Activated naive CD4-positive, alpha-beta T cell treated with anti-CD3 and anti-CD28 coated beads, Interleukin-2, amount 10 ng/mL, durations not matched to agents 7 days and 5 days (primary cell): ENCODE results near the gene LPP.
A peak's percentile ranks its signal among the peaks of the same experiment; 100 is the strongest.

Experiments used
- CTCF ChIA-PET: fragments of 350-600 bp; sonication (Branson Sonifier 250); formaldehyde crosslinking; loops from one replicate; lab custom pipeline; 2021; ENCODE audit warnings: antibody characterized with exemption; lab: Charles Lee
- DNase-seq: peaks from one replicate; pipeline ENCODE4 v3.0.0-alpha.2; 2020
- H3K27ac Mint-ChIP-seq: one replicate; pipeline ENCODE4 v1.8.0; 2021; ENCODE audit warnings: mild to moderate bottlenecking, moderate library complexity, mixed read lengths
- H3K27me3 Mint-ChIP-seq: one replicate; pipeline ENCODE4 v1.8.0; 2021; ENCODE audit warnings: mild to moderate bottlenecking, mixed read lengths
- H3K36me3 Mint-ChIP-seq: one replicate; pipeline ENCODE4 v1.8.0; 2021; ENCODE audit warnings: mixed read lengths
- H3K4me1 Mint-ChIP-seq: one replicate; pipeline ENCODE4 v1.8.0; 2021; ENCODE audit warnings: mixed read lengths
- H3K4me3 Mint-ChIP-seq: one replicate; pipeline ENCODE4 v1.8.0; 2021; ENCODE audit warnings: mild to moderate bottlenecking, moderate library complexity, mixed read lengths
- H3K9me3 Mint-ChIP-seq: one replicate; pipeline ENCODE4 v1.8.0; 2021; ENCODE audit warnings: mixed read lengths

Gene LPP

GRCh38 chr3:188343894-188344293 lies 189.9 kb downstream of the LPP start:
- Mint-ChIP-seq H3K27me3 (no peaks in the 10 kb centered on the region), H3K4me1 (peaks cover 20% of the 10 kb centered on the region), H3K4me3 (no peak overlapping the region), H3K36me3 (peaks cover 13% of the 10 kb centered on the region), H3K27ac (no peak overlapping the region), H3K9me3 (no peaks in the 10 kb centered on the region)
- CTCF ChIA-PET, result no interaction called here
- no peak for DNase-seq

GRCh38 chr3:188345223-188345622 lies 191.3 kb downstream of the LPP start:
- no peak for DNase-seq

GRCh38 chr3:188348435-188349244 lies 194.7 kb downstream of the LPP start:
- no peaks in the 10 kb centered on the region for H3K27me3 Mint-ChIP-seq
- H3K4me3 Mint-ChIP-seq, result no peak overlapping the region
- CTCF ChIA-PET, result interaction anchor here (1.1 kb wide), 1 partner anchor 11 kb away, joined by 3 read pairs; no protein-coding TSS in a partner anchor
- no peak overlapping the region for H3K27ac Mint-ChIP-seq
- H3K4me1 Mint-ChIP-seq, result no peaks in the 10 kb centered on the region
- H3K36me3 Mint-ChIP-seq, result peaks cover 5% of the 10 kb centered on the region
- no peaks in the 10 kb centered on the region for H3K9me3 Mint-ChIP-seq
- no peak for DNase-seq

More at GRCh38 chr3:188345223-188345622, 191.3 kb downstream of the LPP start:
- Mint-ChIP-seq H3K36me3 (peaks cover 13% of the 10 kb centered on the region), H3K27ac (no peak overlapping the region), H3K4me1 (peaks cover 7% of the 10 kb centered on the region), H3K4me3 (no peak overlapping the region), H3K9me3 (no peaks in the 10 kb centered on the region), H3K27me3 (no peaks in the 10 kb centered on the region)
- CTCF ChIA-PET, result no interaction called here

GRCh38 chr3:188349351-188349901 lies 195.5 kb downstream of the LPP start:
- DNase-seq, result no peak
- no peaks in the 10 kb centered on the region for H3K27me3 Mint-ChIP-seq
- no peak overlapping the region for H3K4me3 Mint-ChIP-seq
- peaks cover 5% of the 10 kb centered on the region for H3K36me3 Mint-ChIP-seq
- CTCF ChIA-PET, result interaction anchor here (1.4 kb wide), 1 partner anchor 10 kb away, joined by 5 read pairs; no protein-coding TSS in a partner anchor
- H3K27ac Mint-ChIP-seq, result no peak overlapping the region
- H3K4me1 Mint-ChIP-seq, result no peaks in the 10 kb centered on the region
- H3K9me3 Mint-ChIP-seq, result no peaks in the 10 kb centered on the region

GRCh38 chr3:188349933-188350332 lies 196.0 kb downstream of the LPP start:
- CTCF ChIA-PET, result interaction anchor here (0.6 to 1.4 kb wide), 2 partner anchors 9 to 144 kb away, joined by 3 to 5 read pairs; no protein-coding TSS in a partner anchor

GRCh38 chr3:188350961-188351360 lies 197.0 kb downstream of the LPP start:
- Mint-ChIP-seq H3K27me3 (no peaks in the 10 kb centered on the region), H3K4me3 (no peak overlapping the region), H3K27ac (no peak overlapping the region), H3K4me1 (peaks cover 3% of the 10 kb centered on the region), H3K9me3 (no peaks in the 10 kb centered on the region), H3K36me3 (peaks cover 8% of the 10 kb centered on the region)
- CTCF ChIA-PET, result no interaction called here
- DNase-seq, result no peak

More at GRCh38 chr3:188349933-188350332, 196.0 kb downstream of the LPP start:
- DNase-seq, result no peak
- Mint-ChIP-seq H3K36me3 (peaks cover 8% of the 10 kb centered on the region), H3K27ac (no peak overlapping the region), H3K27me3 (no peaks in the 10 kb centered on the region), H3K4me3 (no peak overlapping the region), H3K9me3 (no peaks in the 10 kb centered on the region), H3K4me1 (peaks cover 3% of the 10 kb centered on the region)

- DNase-seq, result no peak
- Mint-ChIP-seq H3K36me3 (peaks cover 8% of the 10 kb centered on the region), H3K4me1 (peaks cover 3% of the 10 kb centered on the region), H3K27me3 (no peaks in the 10 kb centered on the region), H3K9me3 (no peaks in the 10 kb centered on the region), H3K4me3 (no peak overlapping the region), H3K27ac (no peak overlapping the region)
- CTCF ChIA-PET, result interaction anchor here (1.3 kb wide), 1 partner anchor 30 kb away, joined by 3 read pairs; no protein-coding TSS in a partner anchor
These were observed 197.7 kb downstream of the LPP start for GRCh38 chr3:188351648-188352047.

- Mint-ChIP-seq H3K27me3 (no peaks in the 10 kb centered on the region), H3K4me1 (peaks cover 3% of the 10 kb centered on the region), H3K27ac (no peak overlapping the region), H3K36me3 (peaks cover 10% of the 10 kb centered on the region), H3K4me3 (no peak overlapping the region), H3K9me3 (no peaks in the 10 kb centered on the region)
- DNase-seq, result no peak
- CTCF ChIA-PET, result interaction anchor here (1.3 kb wide), 1 partner anchor 29 kb away, joined by 3 read pairs; no protein-coding TSS in a partner anchor
These were observed 198.4 kb downstream of the LPP start for GRCh38 chr3:188352196-188352927.

GRCh38 chr3:188353426-188353825 lies 199.5 kb downstream of the LPP start:
- Mint-ChIP-seq H3K4me1 (peaks cover 11% of the 10 kb centered on the region), H3K9me3 (no peaks in the 10 kb centered on the region), H3K27ac (no peak overlapping the region), H3K36me3 (peaks cover 10% of the 10 kb centered on the region), H3K27me3 (no peaks in the 10 kb centered on the region), H3K4me3 (no peak overlapping the region)
- no peak for DNase-seq
- CTCF ChIA-PET, result no interaction called here

GRCh38 chr3:188358787-188359493 lies 205.0 kb downstream of the LPP start:
- peak overlapping the region; percentile 13 for H3K4me3 Mint-ChIP-seq
- H3K27me3 Mint-ChIP-seq, result no peaks in the 10 kb centered on the region

GRCh38 chr3:188360364-188360881 lies 206.5 kb downstream of the LPP start:
- CTCF ChIA-PET, result no interaction called here
- no peak overlapping the region for H3K27ac Mint-ChIP-seq
- no peak overlapping the region for H3K4me3 Mint-ChIP-seq
- no peaks in the 10 kb centered on the region for H3K9me3 Mint-ChIP-seq
- H3K4me1 Mint-ChIP-seq, result peaks cover 46% of the 10 kb centered on the region
- DNase-seq, result no peak
- no peaks in the 10 kb centered on the region for H3K27me3 Mint-ChIP-seq
- H3K36me3 Mint-ChIP-seq, result peaks cover 18% of the 10 kb centered on the region

More at GRCh38 chr3:188358787-188359493, 205.0 kb downstream of the LPP start:
- H3K9me3 Mint-ChIP-seq, result no peaks in the 10 kb centered on the region
- CTCF ChIA-PET, result interaction anchor here (1.2 to 1.4 kb wide), 3 partner anchors 9 to 297 kb away, joined by 3 to 5 read pairs (median 3); no protein-coding TSS in a partner anchor
- H3K4me1 Mint-ChIP-seq, result peaks cover 49% of the 10 kb centered on the region
- H3K36me3 Mint-ChIP-seq, result peaks cover 16% of the 10 kb centered on the region
- peak overlapping the region; percentile 7 for H3K27ac Mint-ChIP-seq
- peak; percentile 39 for DNase-seq

- Mint-ChIP-seq H3K27ac (no peak overlapping the region), H3K4me1 (peaks cover 46% of the 10 kb centered on the region)
These were observed 207.9 kb downstream of the LPP start for GRCh38 chr3:188361888-188362287.

GRCh38 chr3:188362405-188362831 lies 208.5 kb downstream of the LPP start:
- peaks cover 17% of the 10 kb centered on the region for H3K36me3 Mint-ChIP-seq
- no peaks in the 10 kb centered on the region for H3K9me3 Mint-ChIP-seq
- DNase-seq, result no peak
- H3K27ac Mint-ChIP-seq, result no peak overlapping the region
- H3K4me3 Mint-ChIP-seq, result no peak overlapping the region
- H3K4me1 Mint-ChIP-seq, result peaks cover 46% of the 10 kb centered on the region
- no peaks in the 10 kb centered on the region for H3K27me3 Mint-ChIP-seq
- CTCF ChIA-PET, result no interaction called here

More at GRCh38 chr3:188361888-188362287, 207.9 kb downstream of the LPP start:
- no peak for DNase-seq
- Mint-ChIP-seq H3K27me3 (no peaks in the 10 kb centered on the region), H3K4me3 (no peak overlapping the region), H3K9me3 (no peaks in the 10 kb centered on the region), H3K36me3 (peaks cover 18% of the 10 kb centered on the region)
- CTCF ChIA-PET, result no interaction called here
